Stimulated activated naive B cell treated with anti-CD40 and anti-IgM and Interleukin-4, amounts not matched to agents 10 μg/mL and 1 μg/mL and 100 μg/mL, for 72 hours (primary cell): ENCODE results near the gene SYTL1.

Source experiments
- ATAC-seq, 2 donors: fragments of 150-1000 bp; cut with Tn5 transposase; replicated peaks; 2 replicates each; pipeline ENCODE4 v1.10.0; 2021; ENCODE audit warnings: moderate library complexity in 1 of 2
- DNase-seq: peaks from one replicate; pipeline ENCODE4 v3.0.0; 2021
- H3K27ac Mint-ChIP-seq: one replicate; pipeline ENCODE4 v1.8.0; 2022; ENCODE audit warnings: mild to moderate bottlenecking, mixed read lengths
- H3K27me3 Mint-ChIP-seq, 2 donors: one replicate each; pipeline ENCODE4 v1.8.0; 2022; ENCODE audit warnings: mixed read lengths in 2 of 2
- H3K36me3 Mint-ChIP-seq, 2 donors: one replicate each; pipeline ENCODE4 v1.8.0; 2022; ENCODE audit warnings: mixed read lengths in 2 of 2, mild to moderate bottlenecking in 1 of 2
- H3K4me1 Mint-ChIP-seq, 2 donors: one replicate each; pipeline ENCODE4 v1.8.0; 2022; ENCODE audit warnings: mixed read lengths in 2 of 2, mild to moderate bottlenecking in 1 of 2
- H3K4me3 Mint-ChIP-seq, 2 donors: one replicate each; pipeline ENCODE4 v1.8.0; 2022; ENCODE audit warnings: mild to moderate bottlenecking in 2 of 2, mixed read lengths in 2 of 2, moderate library complexity in 1 of 2
- H3K9me3 Mint-ChIP-seq, 2 donors: one replicate each; pipeline ENCODE4 v1.8.0; 2022; ENCODE audit warnings: mixed read lengths in 2 of 2, mild to moderate bottlenecking in 1 of 2

The SYTL1 gene

DNA sequence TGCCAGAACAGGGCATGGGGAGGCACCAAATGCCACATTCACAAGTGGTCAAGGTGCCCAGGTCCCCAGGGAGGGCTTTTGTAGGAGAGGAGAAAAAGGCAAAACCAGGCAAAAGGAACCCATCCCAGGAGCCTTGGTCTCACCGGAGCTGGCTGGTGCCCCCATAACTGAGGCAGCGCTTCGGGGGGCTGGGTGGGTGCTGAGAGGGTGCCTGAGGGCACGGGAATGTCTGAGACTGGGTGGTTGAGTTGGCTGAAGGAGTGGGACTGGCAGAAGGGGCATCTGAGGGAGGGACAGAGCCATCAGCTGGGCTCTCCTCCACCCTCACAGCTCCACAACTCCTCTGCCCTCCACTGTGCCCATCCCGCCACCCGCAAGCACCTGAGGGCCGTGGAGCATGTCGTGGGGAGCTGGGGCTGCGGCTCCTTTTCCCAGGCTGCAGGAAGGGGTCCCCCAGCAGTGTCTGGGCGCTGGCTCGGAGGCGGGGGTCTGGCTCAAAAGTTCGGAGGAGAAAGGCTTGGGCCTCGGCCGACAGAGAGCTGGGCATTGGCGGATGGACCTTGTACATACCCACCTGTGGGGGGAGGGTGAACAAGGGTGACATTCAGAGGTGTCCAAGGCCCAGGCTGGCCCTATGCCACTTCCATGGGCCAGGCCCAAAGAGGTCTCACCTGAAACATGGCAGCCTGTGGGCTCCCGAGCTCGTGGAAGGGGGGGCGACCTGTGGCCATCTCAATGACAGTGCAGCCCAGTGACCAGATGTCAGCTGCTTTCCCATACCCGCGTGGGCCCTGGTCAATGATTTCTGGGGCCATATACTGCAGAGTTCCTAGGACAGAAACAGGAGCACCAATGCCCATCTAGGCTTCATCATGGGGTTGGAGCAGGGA, 16.5 kb downstream of the SYTL1 start:
- peak overlapping the region in 1 of 2 donors; percentile 74 for H3K4me3 Mint-ChIP-seq
- peaks cover 40 to 46% of the 10 kb centered on the region in 2 donors for H3K4me1 Mint-ChIP-seq
- no peak for ATAC-seq

DNA sequence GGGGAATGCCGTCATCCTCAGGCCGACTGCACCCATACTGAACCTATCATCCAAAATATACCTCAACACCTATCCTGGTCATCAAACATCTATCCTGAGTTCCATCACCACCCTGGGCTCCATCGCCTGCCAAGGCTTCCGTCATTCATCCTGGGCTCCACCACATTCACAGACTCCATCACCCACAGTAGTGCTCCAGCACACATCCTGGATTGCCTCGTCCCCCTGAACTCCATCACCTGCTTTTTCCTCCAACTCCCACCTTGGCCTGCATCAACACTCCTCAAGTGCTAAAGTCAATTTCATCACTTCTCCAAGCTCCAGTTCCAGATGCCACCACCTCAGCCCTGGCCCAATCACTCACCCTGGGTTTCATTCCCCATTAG, 17.1 kb downstream of the SYTL1 start:
- no peak overlapping the region for H3K27ac Mint-ChIP-seq
- no peak for ATAC-seq
- H3K27me3 Mint-ChIP-seq, result no peaks in the 10 kb centered on the region

More for the DNA sequence above, 16.5 kb downstream of the SYTL1 start:
- peaks cover 0 to 1% of the 10 kb centered on the region in 2 donors for H3K36me3 Mint-ChIP-seq
- H3K27ac Mint-ChIP-seq, result no peak overlapping the region
- H3K9me3 Mint-ChIP-seq, result no peaks in the 10 kb centered on the region
- DNase-seq, result no peak
- H3K27me3 Mint-ChIP-seq, result no peaks in the 10 kb centered on the region

DNA sequence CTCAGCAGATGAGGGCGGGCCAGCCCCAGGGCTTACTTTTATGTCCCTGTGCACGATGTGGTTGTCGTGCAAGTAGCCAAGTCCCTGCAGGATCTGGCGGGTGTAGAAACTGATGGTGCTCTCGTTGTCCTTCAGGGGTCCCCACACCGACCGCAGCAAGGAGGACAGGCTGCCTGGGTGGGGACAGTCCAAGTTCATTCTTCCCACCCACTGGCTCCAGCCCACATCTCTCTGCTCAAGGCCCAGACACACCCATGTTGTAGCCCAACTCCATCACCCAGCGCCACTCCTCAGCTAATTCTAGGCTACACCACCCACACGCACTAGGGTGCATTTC, 18.0 kb downstream of the SYTL1 start:
- peaks cover 0 to 1% of the 10 kb centered on the region in 2 donors for H3K36me3 Mint-ChIP-seq
- peaks cover 51 to 59% of the 10 kb centered on the region in 2 donors for H3K4me1 Mint-ChIP-seq
- peak overlapping the region; percentile 42 for H3K27ac Mint-ChIP-seq
- peak overlapping the region; percentile 67 to 79 for H3K4me3 Mint-ChIP-seq
- no peaks in the 10 kb centered on the region for H3K27me3 Mint-ChIP-seq
- ATAC-seq (peak; percentile 20 to 26), DNase-seq (no peak)
- no peaks in the 10 kb centered on the region for H3K9me3 Mint-ChIP-seq

More for the DNA sequence above, 17.1 kb downstream of the SYTL1 start:
- Mint-ChIP-seq H3K36me3 (peaks cover 0 to 1% of the 10 kb centered on the region in 2 donors), H3K4me3 (no peak overlapping the region), H3K4me1 (peaks cover 42 to 51% of the 10 kb centered on the region in 2 donors), H3K9me3 (no peaks in the 10 kb centered on the region)
- DNase-seq, result no peak

DNA sequence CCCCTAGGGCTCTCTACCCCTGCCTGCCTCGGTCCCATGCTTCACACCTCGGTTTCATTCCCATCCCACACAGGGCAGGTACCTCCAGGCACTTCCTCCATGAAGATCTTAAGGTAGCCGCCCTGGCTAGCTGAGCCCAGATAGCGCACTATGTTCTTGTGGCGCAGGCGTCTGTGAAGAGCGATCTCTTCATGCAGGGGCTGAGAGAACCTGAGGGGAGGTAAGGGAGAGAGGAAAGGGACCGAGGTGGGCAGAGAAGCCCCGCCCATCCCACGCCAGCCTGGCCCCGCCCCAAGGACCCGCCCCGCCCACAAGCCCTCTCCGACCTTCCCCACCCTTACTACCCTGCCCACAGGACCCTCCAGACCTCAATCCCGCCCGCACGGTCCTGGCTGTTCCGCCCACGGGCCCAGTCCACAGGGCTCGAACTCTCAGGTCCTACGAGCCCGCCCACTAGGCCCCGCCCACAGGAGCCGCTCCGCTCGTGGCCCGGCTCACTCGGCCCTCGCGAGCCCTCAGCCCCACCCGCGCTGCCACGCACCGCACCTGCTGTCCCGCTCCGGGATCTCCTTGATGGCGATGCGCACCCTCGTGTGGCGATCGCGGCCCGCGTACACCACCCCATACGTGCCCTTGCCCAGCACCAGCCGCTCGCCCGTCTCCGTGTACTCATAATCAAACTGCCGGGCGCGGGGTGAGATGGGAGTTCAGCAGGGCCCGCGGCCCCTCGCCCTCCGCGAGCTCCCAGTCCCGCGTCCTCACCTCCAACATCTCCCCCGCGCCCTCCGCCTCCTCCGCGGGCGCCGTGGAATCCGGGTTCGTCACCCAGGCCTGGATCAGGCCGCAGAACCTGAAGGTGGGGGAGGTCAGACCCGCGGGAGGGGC, 18.6 kb downstream of the SYTL1 start:
- H3K36me3 Mint-ChIP-seq, result peaks cover 0 to 1% of the 10 kb centered on the region in 2 donors
- peaks cover 54 to 62% of the 10 kb centered on the region in 2 donors for H3K4me1 Mint-ChIP-seq
- H3K27me3 Mint-ChIP-seq, result no peaks in the 10 kb centered on the region
- H3K9me3 Mint-ChIP-seq, result no peaks in the 10 kb centered on the region
- H3K4me3 Mint-ChIP-seq, result peak overlapping the region; percentile 67 to 79
- H3K27ac Mint-ChIP-seq, result peak overlapping the region; percentile 81
- peak; percentile 19 to 21 for ATAC-seq
- no peak for DNase-seq

DNA sequence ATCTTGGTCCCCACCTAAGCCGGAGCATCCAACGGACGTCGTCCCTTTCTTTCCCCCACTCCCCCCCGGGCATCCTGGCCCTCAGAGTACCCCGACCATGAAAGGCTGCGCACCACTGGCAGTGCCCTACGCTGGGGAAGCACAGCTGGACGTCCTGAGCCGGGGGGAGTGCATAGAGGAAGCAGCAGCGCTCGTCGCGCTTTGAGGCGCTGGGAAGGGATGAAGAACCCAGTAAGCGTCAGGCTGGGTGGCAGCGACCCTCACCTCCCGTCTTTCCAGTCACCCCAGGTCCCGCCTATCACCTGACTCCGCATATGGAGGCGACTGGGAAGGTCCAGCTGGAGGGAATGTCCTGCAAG, 19.2 kb downstream of the SYTL1 start:
- Mint-ChIP-seq H3K36me3 (peaks cover 0 to 1% of the 10 kb centered on the region in 2 donors), H3K4me1 (peaks cover 54 to 63% of the 10 kb centered on the region in 2 donors), H3K27me3 (no peaks in the 10 kb centered on the region), H3K4me3 (peak overlapping the region; percentile 67 to 79), H3K9me3 (no peaks in the 10 kb centered on the region), H3K27ac (peak overlapping the region; percentile 81)
- ATAC-seq (no peak), DNase-seq (no peak)

DNA sequence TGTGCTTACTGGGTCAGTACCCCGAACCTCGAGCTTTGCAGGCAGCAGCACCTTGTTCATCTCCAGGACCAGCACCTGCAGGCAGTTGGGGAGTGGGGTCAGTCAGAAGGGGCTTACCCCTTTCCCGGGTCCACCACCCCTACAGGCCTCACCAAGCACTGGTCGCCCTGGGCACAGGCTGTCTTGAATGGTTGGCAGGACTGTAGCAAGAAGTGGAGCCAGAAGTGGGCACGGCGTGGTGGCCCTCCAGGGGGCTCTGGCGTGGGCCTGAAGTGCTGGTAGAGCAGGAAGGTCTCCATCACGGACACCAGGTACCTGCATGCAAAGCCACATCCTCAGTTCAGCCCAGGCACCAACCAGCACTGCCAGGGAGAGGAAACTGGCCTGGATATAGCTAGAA, 19.7 kb downstream of the SYTL1 start:
- peak overlapping the region; percentile 67 to 79 for H3K4me3 Mint-ChIP-seq
- no peak for DNase-seq
- H3K36me3 Mint-ChIP-seq, result peaks cover 0 to 1% of the 10 kb centered on the region in 2 donors
- no peaks in the 10 kb centered on the region for H3K27me3 Mint-ChIP-seq
- H3K9me3 Mint-ChIP-seq, result no peaks in the 10 kb centered on the region
- H3K4me1 Mint-ChIP-seq, result peaks cover 51 to 63% of the 10 kb centered on the region in 2 donors
- ATAC-seq, result no peak
- H3K27ac Mint-ChIP-seq, result no peak overlapping the region

DNA sequence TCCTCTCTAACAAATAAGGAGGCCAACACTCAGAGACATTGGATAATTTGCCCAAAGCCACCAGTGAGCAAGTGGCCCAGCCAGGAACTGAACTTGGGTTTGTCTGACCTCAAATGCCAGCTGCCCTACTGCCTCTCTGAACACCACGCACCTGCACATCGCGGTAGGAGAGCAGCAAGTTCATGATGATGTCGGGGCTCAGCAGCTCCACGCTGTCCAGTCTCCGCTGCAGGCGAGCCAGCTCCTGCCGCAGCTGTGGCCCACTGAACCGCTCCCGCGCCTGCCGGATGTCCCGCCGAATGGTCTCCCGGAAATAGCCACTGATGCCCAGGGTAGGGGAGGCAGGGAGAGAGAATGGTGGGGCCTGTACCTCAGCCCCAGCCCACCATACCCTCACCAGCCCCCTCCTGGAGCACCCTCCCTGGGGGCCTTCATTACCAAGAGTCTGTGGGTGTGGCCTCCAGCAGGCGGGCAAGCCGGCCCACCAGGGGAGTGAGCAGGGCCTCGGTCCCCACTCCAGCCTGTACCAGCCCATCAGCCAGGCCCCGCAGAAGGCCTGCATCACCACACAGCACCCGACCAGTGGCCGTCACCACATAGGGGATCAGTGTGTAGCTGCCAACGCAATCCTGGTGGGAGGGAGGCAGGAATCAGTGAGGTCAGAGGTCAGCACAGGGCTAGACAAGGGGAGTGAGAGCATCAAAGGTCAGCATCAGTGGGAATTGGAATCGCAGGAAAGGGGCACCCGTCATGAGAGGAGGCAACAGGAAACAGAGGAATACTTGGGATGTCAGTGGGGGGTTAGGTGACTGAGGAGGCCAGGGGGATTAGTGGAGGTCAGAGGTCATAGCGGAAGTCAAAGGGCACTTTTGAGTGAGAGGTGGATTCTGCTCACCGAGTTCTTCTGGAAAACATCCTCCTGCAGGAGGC, 22.2 kb downstream of the SYTL1 start:
- ATAC-seq, result no peak
- no peak for DNase-seq
- no peaks in the 10 kb centered on the region for H3K36me3 Mint-ChIP-seq
- no peaks in the 10 kb centered on the region for H3K9me3 Mint-ChIP-seq
- H3K4me3 Mint-ChIP-seq, result peak overlapping the region in 1 of 2 donors; percentile 34
- peaks cover 50 to 57% of the 10 kb centered on the region in 2 donors for H3K4me1 Mint-ChIP-seq
- no peak overlapping the region for H3K27ac Mint-ChIP-seq
- no peaks in the 10 kb centered on the region for H3K27me3 Mint-ChIP-seq

DNA sequence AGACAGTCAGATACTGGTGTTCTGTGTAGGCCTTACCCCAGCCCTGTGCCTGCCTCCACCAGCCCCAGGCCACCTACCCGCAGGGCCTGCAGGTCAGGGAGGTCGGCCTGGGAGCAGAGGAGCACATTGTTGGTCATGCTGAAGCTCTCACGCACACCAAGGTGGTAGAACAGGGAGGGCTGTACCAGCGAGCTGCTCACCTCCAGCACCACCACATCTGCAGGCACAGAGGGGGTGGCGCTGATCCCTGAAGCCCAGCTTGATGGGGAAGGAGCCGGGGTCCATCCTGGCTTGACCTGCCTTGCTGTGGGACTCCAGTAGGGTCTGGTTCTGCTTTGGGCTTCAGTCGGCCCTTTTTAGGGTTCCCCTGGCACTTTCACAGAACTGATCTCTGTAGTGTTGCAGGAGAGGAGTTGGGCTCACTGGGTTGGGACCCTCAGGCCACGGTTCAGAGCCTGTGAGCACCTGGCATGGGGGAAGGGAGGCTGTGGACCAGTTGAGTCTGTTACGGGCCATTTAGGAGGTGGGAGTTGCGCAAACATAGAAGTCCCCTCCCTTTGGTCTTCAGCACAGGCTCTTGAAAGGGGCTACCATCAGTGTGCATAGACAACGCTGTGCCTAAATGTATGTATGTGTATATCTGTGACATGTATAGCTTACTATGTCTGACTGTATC, 23.0 kb downstream of the SYTL1 start:
- no peak for ATAC-seq
- Mint-ChIP-seq H3K4me3 (peak overlapping the region; percentile 84), H3K4me1 (peaks cover 50 to 57% of the 10 kb centered on the region in 2 donors), H3K36me3 (no peaks in the 10 kb centered on the region), H3K27ac (no peak overlapping the region), H3K27me3 (no peaks in the 10 kb centered on the region), H3K9me3 (no peaks in the 10 kb centered on the region)
- DNase-seq, result no peak

DNA sequence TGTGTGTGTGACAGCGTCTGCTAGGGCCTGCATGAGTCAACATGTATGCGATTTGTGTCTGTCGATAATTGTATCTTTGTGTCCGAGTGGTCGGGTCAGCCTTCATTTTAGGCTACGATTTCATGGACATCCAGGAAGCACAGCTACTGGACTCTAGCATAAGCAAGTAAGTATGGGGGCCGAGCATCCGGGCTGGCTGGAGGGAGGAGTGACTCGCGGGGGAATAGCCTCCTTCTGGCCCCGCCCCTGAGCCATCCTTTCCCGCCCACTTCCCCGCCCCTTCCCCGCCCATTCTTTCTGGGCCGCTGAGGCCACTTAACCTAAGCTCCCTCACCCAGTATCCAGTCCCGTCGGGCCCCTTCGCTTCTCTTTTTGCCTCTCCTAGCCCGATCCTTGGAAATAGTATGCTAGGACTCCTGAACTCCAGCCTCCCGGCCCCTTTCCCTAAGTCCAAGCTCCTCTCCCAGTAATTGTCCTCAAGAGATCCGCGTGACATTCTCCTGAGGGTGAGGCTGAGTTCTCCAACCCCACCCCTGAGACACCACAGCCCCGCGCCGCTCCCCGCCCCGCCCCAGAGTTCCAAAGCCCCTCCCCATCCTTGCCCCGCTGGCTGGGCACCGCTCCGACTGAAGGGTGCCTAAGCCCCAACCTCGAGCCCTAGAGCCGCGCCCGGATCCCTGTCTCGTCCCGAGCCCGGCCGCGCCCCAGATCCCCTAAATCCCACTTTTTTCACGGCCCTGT, 23.7 kb downstream of the SYTL1 start:
- H3K9me3 Mint-ChIP-seq, result no peaks in the 10 kb centered on the region
- no peaks in the 10 kb centered on the region for H3K27me3 Mint-ChIP-seq
- peak overlapping the region; percentile 84 for H3K4me3 Mint-ChIP-seq
- H3K27ac Mint-ChIP-seq, result peak overlapping the region; percentile 53
- ATAC-seq (peak; percentile 56 to 68), DNase-seq (peak; percentile 63)
- H3K36me3 Mint-ChIP-seq, result no peaks in the 10 kb centered on the region
- H3K4me1 Mint-ChIP-seq, result peaks cover 47 to 59% of the 10 kb centered on the region in 2 donors

DNA sequence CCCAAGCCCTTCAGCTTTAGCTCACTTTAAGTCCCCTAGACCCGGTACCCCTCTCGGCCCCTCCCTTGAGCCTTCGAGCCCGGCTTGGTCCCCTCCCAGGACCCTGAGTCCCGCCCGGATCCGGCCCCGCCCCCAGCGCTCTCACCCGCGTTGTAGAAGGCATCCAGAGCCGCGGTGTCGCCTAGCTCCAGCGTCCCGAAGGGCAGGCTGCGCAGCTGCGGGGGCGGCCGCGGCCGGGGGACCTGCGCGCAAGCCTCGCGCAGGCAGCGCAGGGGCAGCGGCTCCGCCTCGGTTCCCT, 24.2 kb downstream of the SYTL1 start:
- H3K4me1 Mint-ChIP-seq, result peaks cover 43 to 59% of the 10 kb centered on the region in 2 donors
- H3K27me3 Mint-ChIP-seq, result no peaks in the 10 kb centered on the region
- DNase-seq, result peak; percentile 74
- H3K4me3 Mint-ChIP-seq, result peak overlapping the region; percentile 84
- peak; percentile 70 to 71 for ATAC-seq
- H3K36me3 Mint-ChIP-seq, result no peaks in the 10 kb centered on the region
- H3K9me3 Mint-ChIP-seq, result no peaks in the 10 kb centered on the region
- H3K27ac Mint-ChIP-seq, result peak overlapping the region; percentile 53

DNA sequence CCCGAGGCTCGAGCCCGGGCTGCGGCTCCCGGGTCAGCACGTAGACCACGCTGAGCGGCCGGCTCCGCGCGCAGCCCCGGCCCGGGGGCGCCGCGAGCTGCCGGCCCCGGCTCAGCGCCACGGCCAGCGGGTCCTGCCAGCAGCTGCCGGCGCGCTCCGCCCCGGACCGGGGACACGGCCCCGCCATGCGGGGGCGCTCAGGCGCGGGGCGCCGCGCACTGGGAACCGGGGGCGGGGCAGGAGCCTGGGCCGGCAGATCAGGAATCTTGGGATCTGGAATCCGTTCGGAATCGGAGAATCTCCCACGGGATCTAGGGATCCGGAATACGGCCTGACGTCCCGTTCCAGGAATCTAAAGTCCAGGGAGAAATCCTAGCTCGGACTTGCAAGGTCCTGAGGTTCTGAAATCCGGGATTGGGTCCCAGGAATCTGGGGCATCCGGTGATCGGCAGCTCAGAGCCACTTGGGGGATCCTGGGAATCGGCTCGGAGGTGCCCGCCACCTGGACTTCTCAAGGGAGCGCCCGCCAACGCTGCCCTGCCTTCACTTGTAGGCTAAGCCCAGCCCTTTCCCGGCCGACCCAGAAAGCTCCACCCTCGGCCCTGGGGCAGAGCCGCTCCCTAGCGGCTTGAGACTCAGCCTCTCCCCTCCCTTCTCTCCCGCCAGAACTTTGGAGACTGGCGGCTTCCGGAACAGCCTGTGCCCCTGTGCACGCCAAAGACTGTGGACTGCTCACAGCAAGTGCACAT, 24.8 kb downstream of the SYTL1 start, which contains the start of gene MAP3K6:
MAP3K6 (minus strand) TSS at position 551 of the 749 bp plus-strand sequence; CDS start at position 187, 364 bp downstream.
- no peaks in the 10 kb centered on the region for H3K27me3 Mint-ChIP-seq
- H3K4me1 Mint-ChIP-seq, result peaks cover 42 to 62% of the 10 kb centered on the region in 2 donors
- H3K9me3 Mint-ChIP-seq, result no peaks in the 10 kb centered on the region
- peak within 1 kb of the TSS; percentile 84 for H3K4me3 Mint-ChIP-seq
- H3K36me3 Mint-ChIP-seq, result no peaks in the 10 kb centered on the region
- DNase-seq, result no peak
- peak; percentile 22 to 32 for ATAC-seq
- H3K27ac Mint-ChIP-seq, result peak within 1 kb of the TSS; percentile 53

DNA sequence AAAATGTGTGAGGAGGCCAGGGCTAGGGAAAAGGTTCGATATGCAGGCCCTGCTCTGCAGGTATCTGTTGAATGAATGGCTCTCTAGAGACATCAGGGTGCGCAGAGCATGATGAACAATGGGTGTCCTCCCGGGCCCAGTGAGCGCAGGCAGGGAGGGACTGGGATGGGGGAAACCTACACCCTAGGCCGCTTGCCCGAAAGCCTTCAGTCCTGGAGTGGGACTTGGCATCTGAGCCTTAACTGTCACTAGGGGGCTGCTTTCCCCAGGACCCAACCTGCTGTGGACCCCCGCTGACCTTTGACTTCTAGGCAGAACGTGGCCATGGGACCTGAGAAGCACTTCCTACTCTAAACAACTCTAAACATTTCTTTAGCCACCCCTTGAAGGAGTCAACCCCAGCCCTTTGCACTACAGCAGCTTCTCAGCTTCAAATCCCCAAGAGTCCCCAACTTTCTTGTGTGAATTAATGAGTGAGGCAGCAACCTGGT, 25.4 kb downstream of the SYTL1 start:
- peaks cover 45 to 68% of the 10 kb centered on the region in 2 donors for H3K4me1 Mint-ChIP-seq
- no peaks in the 10 kb centered on the region for H3K27me3 Mint-ChIP-seq
- no peaks in the 10 kb centered on the region for H3K36me3 Mint-ChIP-seq

More for the DNA sequence above, 25.4 kb downstream of the SYTL1 start:
- H3K9me3 Mint-ChIP-seq, result no peaks in the 10 kb centered on the region
- peak overlapping the region; percentile 71 to 81 for H3K4me3 Mint-ChIP-seq
- H3K27ac Mint-ChIP-seq, result no peak overlapping the region
- DNase-seq, result no peak
- ATAC-seq, result no peak
